GM23338 (cell line): Measurements from ENCODE around the gene CABYR. TPM values are rescaled to one million over a fixed set of nuclear protein-coding genes. Genes with fewer than 3 reads are reported as not detected.
A peak's percentile ranks its signal among the peaks of the same experiment; 100 is the strongest.

Experiments used
- ATAC-seq: fragments of 200-7000 bp; cut with Tn5 transposase; 3 replicates; pipeline ENCODE4 v1.9.1; 2020
- DNase-seq: peaks from one replicate; pipeline ENCODE4 v3.0.0-alpha.2; 2015; ENCODE audit warnings: low spot score
- H2AFZ ChIP-seq: fragments of 200-600 bp; sonication (generic); 2 replicates; pipeline ENCODE4 v1.8.0; 2016; ENCODE audit warnings: antibody characterized with exemption, mild to moderate bottlenecking, moderate library complexity
- H3F3A ChIP-seq: fragments of 200-600 bp; sonication (generic); replicated peaks from 2 replicates; pipeline ENCODE4 v1.8.0; 2017; ENCODE audit warnings: antibody characterized with exemption, mixed run types, low read depth
- H3K27ac ChIP-seq: fragments of 200-600 bp; sonication (generic); 2 replicates; pipeline ENCODE4 v1.6.1; 2016; ENCODE audit warnings: low read depth
- H3K27me3 ChIP-seq: fragments of 200-600 bp; sonication (generic); 2 replicates; pipeline ENCODE4 v1.8.0; 2016; ENCODE audit warnings: mild to moderate bottlenecking, mixed run types, moderate library complexity; ENCODE audit not compliant: insufficient read depth
- H3K36me3 ChIP-seq: fragments of 200-600 bp; sonication (generic); 2 replicates; pipeline ENCODE4 v1.8.0; 2016; ENCODE audit warnings: mild to moderate bottlenecking; ENCODE audit not compliant: insufficient read depth
- H3K4me1 ChIP-seq: fragments of 200-600 bp; sonication (generic); 2 replicates; pipeline ENCODE4 v1.8.0; 2016; ENCODE audit warnings: mild to moderate bottlenecking, moderate library complexity; ENCODE audit not compliant: insufficient read depth
- H3K4me2 ChIP-seq: fragments of 200-600 bp; sonication (generic); 2 replicates; pipeline ENCODE4 v1.7.1; 2017; ENCODE audit warnings: mixed run types
- H3K4me3 ChIP-seq: fragments of 200-600 bp; sonication (generic); 2 replicates; pipeline ENCODE4 v1.6.1; 2016; ENCODE audit warnings: mixed run types
- H3K79me2 ChIP-seq: fragments of 200-600 bp; sonication (generic); replicated peaks from 2 replicates; pipeline ENCODE4 v1.8.0; 2017; ENCODE audit warnings: mild to moderate bottlenecking; ENCODE audit not compliant: insufficient read depth
- H3K9me2 ChIP-seq: fragments of 200-600 bp; sonication (generic); 2 replicates; pipeline ENCODE4 v1.8.0; 2017; ENCODE audit not compliant: insufficient read depth
- H4K20me1 ChIP-seq: fragments of 200-600 bp; sonication (generic); replicated peaks from 2 replicates; pipeline ENCODE4 v1.8.0; 2017; ENCODE audit warnings: mild to moderate bottlenecking; ENCODE audit not compliant: insufficient read depth
- H3K27ac Mint-ChIP-seq: 2 replicates; pipeline ENCODE4 v1.8.0; 2020; ENCODE audit warnings: inconsistent platforms, mild to moderate bottlenecking, moderate library complexity, mixed read lengths
- H3K27me3 Mint-ChIP-seq: 3 replicates; pipeline ENCODE4 v1.8.0; 2022; ENCODE audit warnings: low read depth, mild to moderate bottlenecking, moderate library complexity, mixed read lengths, inconsistent platforms; ENCODE audit not compliant: insufficient read depth, poor library complexity
- H3K36me3 Mint-ChIP-seq: 3 replicates; pipeline ENCODE4 v1.8.0; 2021; ENCODE audit warnings: low read depth, mild to moderate bottlenecking, inconsistent platforms, moderate library complexity, mixed read lengths
- H3K4me1 Mint-ChIP-seq: 3 replicates; pipeline ENCODE4 v1.8.0; 2020; ENCODE audit warnings: mild to moderate bottlenecking, inconsistent platforms, mixed read lengths
- H3K4me3 Mint-ChIP-seq: 3 replicates; pipeline ENCODE4 v1.8.0; 2021; ENCODE audit warnings: moderate library complexity, mild to moderate bottlenecking, inconsistent platforms, mixed read lengths
- H3K9me3 Mint-ChIP-seq: 3 replicates; pipeline ENCODE4 v1.8.0; 2020; ENCODE audit warnings: moderate library complexity, mild to moderate bottlenecking, inconsistent platforms, mixed read lengths
- CREB1 ChIP-seq: fragments of 250-450 bp; sonication (Bioruptor Pico); IDR thresholded peaks from 2 replicates; pipeline ENCODE4 v1.5.0; 2020; ENCODE audit warnings: low read depth, mild to moderate bottlenecking, moderate library complexity
- CTCF ChIP-seq, 2 experiments: fragments of 200-600 bp in 1 of 2; sonication (generic) in 1 of 2; conservative IDR thresholded peaks; 2 replicates each; pipeline versions ENCODE4 v1.5.1 to v1.6.1; 2016 to 2017; ENCODE audit warnings: antibody characterized with exemption in 2 of 2, low read depth in 2 of 2, mild to moderate bottlenecking in 2 of 2, moderate library complexity in 1 of 2
- EZH2 ChIP-seq: fragments of 200-600 bp; sonication (generic); IDR thresholded peaks from one replicate; pipeline ENCODE4 v1.8.0; 2017; ENCODE audit warnings: antibody characterized with exemption, mild to moderate bottlenecking, low read depth; ENCODE audit not compliant: unreplicated experiment
- EZH2phosphoT487 ChIP-seq: fragments of 200-600 bp; sonication (generic); IDR thresholded peaks from one replicate; pipeline ENCODE4 v1.8.1; 2018; ENCODE audit warnings: antibody characterized with exemption; ENCODE audit not compliant: unreplicated experiment
- JUNB ChIP-seq: IDR thresholded peaks from one replicate; pipeline ENCODE4 v1.6.1; 2016; ENCODE audit warnings: antibody characterized with exemption; ENCODE audit not compliant: unreplicated experiment
- NANOG ChIP-seq: IDR thresholded peaks from 2 replicates; pipeline ENCODE4 v1.6.1; 2016; ENCODE audit warnings: antibody characterized with exemption, borderline replicate concordance
- STAT1 ChIP-seq: IDR thresholded peaks from one replicate; pipeline ENCODE4 v1.6.1; 2016; ENCODE audit warnings: antibody characterized with exemption; ENCODE audit not compliant: unreplicated experiment
- ZNF114 ChIP-seq: fragments of 250-450 bp; sonication (Bioruptor Pico); IDR thresholded peaks from 2 replicates; pipeline ENCODE4 v1.5.0; 2020; ENCODE audit warnings: mild to moderate bottlenecking, moderate library complexity
- ZNF331 ChIP-seq: fragments of 250-450 bp; sonication (Bioruptor Pico); IDR thresholded peaks from 2 replicates; pipeline ENCODE4 v1.5.0; 2020; ENCODE audit warnings: low read depth, mild to moderate bottlenecking, moderate library complexity
- polyA plus RNA-seq: library from polyadenylated mRNA; unstranded; fragments of >200 nt; fragmentation: Nextera tagmentation; extraction: Ambion mirVana; gene quantifications from 2 replicates; pipeline ENCODE4 v1.2.1, GENCODE V29; 2016
- total RNA-seq: library from RNA; depleted of rRNA; stranded (reverse); fragments of >200 nt; shearing (Covaris generic); gene quantifications from 2 replicates; pipeline ENCODE4 v1.2.3, GENCODE V29; 2014
- TF ChIP-seq, protein P1 (sequence below): IDR thresholded peaks from one replicate; pipeline ENCODE4 v1.6.1; 2018; ENCODE audit warnings: antibody characterized with exemption; ENCODE audit not compliant: unreplicated experiment

CABYR gene
- total and polyA plus RNA-seq, 2 experiments from 2014 or later = 24.0 to 48.4 TPM

DNA sequence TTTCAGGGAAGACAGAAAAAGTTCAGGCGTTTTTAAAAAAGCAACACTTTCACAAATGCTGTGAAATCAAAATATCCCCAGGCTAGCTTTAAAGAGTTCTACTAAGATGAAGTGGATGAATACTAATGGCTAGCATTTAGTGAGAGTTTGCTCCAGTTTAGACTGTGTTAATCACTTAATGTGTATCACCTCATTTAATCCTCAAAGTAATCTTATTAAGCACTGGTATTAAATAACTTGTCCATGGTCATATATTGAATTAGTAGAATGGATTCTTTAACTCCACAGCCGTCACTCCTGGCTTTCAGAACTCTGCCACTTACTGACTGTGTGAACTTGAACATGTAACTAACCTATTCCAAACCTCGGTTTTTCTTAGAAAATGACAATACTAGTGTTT lies 66.0 kb downstream of the CABYR start:
- Mint-ChIP-seq H3K27ac (no peak overlapping the region), H3K4me1 (peaks cover 21% of the 10 kb centered on the region), H3K4me3 (no peak overlapping the region), H3K36me3 (peaks cover 3% of the 10 kb centered on the region; the same call in 1 of the 3 replicates), H3K9me3 (no peaks in the 10 kb centered on the region), H3K27me3 (no peaks in the 10 kb centered on the region)
- no peak overlapping the region for H3K4me2 ChIP-seq
- ATAC-seq (no peak), DNase-seq (no peak)
- peaks cover 18% of the 10 kb centered on the region for H3K4me1 ChIP-seq
- H3K27me3 ChIP-seq = no peaks in the 10 kb centered on the region
- H3K9me2 ChIP-seq = no peaks in the 10 kb centered on the region
- no peak overlapping the region for H2AFZ ChIP-seq
- H3F3A ChIP-seq = no peaks in the 10 kb centered on the region
- no peak overlapping the region for H3K4me3 ChIP-seq
- TF ChIP-seq EZH2phosphoT487 (no peak), CTCF (conservative IDR thresholded peaks at IDR 0.05; ENCODE audit: low read depth in 2 of 2) (no peak)
- no peaks in the 10 kb centered on the region for H3K36me3 ChIP-seq
- no peak overlapping the region for H3K27ac ChIP-seq
- no peaks in the 10 kb centered on the region for H4K20me1 ChIP-seq
- H3K79me2 ChIP-seq = no peaks in the 10 kb centered on the region

- no peaks in the 10 kb centered on the region for H3K27me3 ChIP-seq
Observed at GRCh38 chr18:24208270-24209035, 69.6 kb downstream of the CABYR start.

DNA sequence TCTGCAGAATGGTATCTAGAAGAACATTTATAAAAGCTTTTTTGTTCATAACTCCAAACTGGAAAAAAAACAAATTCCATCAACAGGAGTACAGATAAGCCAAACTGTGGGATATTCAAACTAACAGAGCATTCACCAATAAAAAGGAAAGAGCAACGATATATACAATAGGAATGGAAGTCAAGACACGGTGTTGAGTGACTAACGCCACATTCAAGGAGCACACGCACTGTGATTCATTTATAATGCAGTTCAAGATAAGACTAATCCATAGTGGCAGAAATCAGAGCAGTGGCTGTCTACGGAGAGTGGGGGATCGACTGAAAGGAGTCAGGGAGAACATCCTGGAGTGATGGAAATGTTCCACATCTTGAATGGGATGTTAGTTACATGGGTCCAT lies 70.7 kb downstream of the CABYR start:
- no peak overlapping the region for H3K4me2 ChIP-seq
- H3K27ac ChIP-seq = peak overlapping the region; percentile 21; the same call in 1 of the 2 replicates
- Mint-ChIP-seq H3K4me1 (peaks cover 22% of the 10 kb centered on the region), H3K27me3 (no peaks in the 10 kb centered on the region), H3K9me3 (no peaks in the 10 kb centered on the region), H3K27ac (no peak overlapping the region), H3K4me3 (no peak overlapping the region), H3K36me3 (peaks cover 3% of the 10 kb centered on the region; the same call in 1 of the 3 replicates)
- no peak overlapping the region for H2AFZ ChIP-seq
- H3K36me3 ChIP-seq = no peaks in the 10 kb centered on the region
- H3K4me1 ChIP-seq = peaks cover 18% of the 10 kb centered on the region
- no peaks in the 10 kb centered on the region for H4K20me1 ChIP-seq
- H3K79me2 ChIP-seq = no peaks in the 10 kb centered on the region; the same call in 1 of the 2 replicates
- H3K4me3 ChIP-seq = no peak overlapping the region
- no peaks in the 10 kb centered on the region for H3K9me2 ChIP-seq
- ATAC-seq = no peak
- H3F3A ChIP-seq = no peaks in the 10 kb centered on the region
- no peaks in the 10 kb centered on the region for H3K27me3 ChIP-seq
- no peak for DNase-seq
- no peak for TF ChIP-seq CTCF (conservative IDR thresholded peaks at IDR 0.05; ENCODE audit: low read depth in 2 of 2)
- no peak for TF ChIP-seq CREB1 (CRISPR knock-in tag)
- no peak for TF ChIP-seq ZNF331 (CRISPR knock-in tag)
- TF ChIP-seq, protein P1, sequence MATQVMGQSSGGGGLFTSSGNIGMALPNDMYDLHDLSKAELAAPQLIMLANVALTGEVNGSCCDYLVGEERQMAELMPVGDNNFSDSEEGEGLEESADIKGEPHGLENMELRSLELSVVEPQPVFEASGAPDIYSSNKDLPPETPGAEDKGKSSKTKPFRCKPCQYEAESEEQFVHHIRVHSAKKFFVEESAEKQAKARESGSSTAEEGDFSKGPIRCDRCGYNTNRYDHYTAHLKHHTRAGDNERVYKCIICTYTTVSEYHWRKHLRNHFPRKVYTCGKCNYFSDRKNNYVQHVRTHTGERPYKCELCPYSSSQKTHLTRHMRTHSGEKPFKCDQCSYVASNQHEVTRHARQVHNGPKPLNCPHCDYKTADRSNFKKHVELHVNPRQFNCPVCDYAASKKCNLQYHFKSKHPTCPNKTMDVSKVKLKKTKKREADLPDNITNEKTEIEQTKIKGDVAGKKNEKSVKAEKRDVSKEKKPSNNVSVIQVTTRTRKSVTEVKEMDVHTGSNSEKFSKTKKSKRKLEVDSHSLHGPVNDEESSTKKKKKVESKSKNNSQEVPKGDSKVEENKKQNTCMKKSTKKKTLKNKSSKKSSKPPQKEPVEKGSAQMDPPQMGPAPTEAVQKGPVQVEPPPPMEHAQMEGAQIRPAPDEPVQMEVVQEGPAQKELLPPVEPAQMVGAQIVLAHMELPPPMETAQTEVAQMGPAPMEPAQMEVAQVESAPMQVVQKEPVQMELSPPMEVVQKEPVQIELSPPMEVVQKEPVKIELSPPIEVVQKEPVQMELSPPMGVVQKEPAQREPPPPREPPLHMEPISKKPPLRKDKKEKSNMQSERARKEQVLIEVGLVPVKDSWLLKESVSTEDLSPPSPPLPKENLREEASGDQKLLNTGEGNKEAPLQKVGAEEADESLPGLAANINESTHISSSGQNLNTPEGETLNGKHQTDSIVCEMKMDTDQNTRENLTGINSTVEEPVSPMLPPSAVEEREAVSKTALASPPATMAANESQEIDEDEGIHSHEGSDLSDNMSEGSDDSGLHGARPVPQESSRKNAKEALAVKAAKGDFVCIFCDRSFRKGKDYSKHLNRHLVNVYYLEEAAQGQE = no peak
- no peak for TF ChIP-seq ZNF114 (CRISPR knock-in tag)
- TF ChIP-seq STAT1 = no peak
- no peak for TF ChIP-seq NANOG
- TF ChIP-seq JUNB = no peak

More at GRCh38 chr18:24208270-24209035, 69.6 kb downstream of the CABYR start:
- H3K36me3 Mint-ChIP-seq = peaks cover 3% of the 10 kb centered on the region; the same call in 1 of the 3 replicates
- H3K4me3 ChIP-seq = no peak overlapping the region
- no peaks in the 10 kb centered on the region for H3F3A ChIP-seq
- H3K79me2 ChIP-seq = no peaks in the 10 kb centered on the region; the same call in 1 of the 2 replicates
- H3K9me3 Mint-ChIP-seq = no peaks in the 10 kb centered on the region
- no peaks in the 10 kb centered on the region for H3K9me2 ChIP-seq
- H3K27ac ChIP-seq = peak overlapping the region; percentile 21; the same call in 1 of the 2 replicates
- no peak overlapping the region for H3K4me3 Mint-ChIP-seq
- peak overlapping the region; percentile 11 for H3K27ac Mint-ChIP-seq
- peaks cover 18% of the 10 kb centered on the region for H3K4me1 ChIP-seq
- H3K27me3 Mint-ChIP-seq = no peaks in the 10 kb centered on the region
- H3K36me3 ChIP-seq = no peaks in the 10 kb centered on the region
- peaks cover 14% of the 10 kb centered on the region for H3K4me1 Mint-ChIP-seq
- peak; percentile 29 for DNase-seq
- no peak overlapping the region for H2AFZ ChIP-seq
- no peaks in the 10 kb centered on the region for H4K20me1 ChIP-seq
- ATAC-seq = peak; percentile 42
- TF ChIP-seq EZH2 = no peak
- TF ChIP-seq ZNF331 (CRISPR knock-in tag) = no peak
- TF ChIP-seq CREB1 (CRISPR knock-in tag) = no peak
- no peak overlapping the region; the same call in 1 of the 2 replicates for H3K4me2 ChIP-seq
